Panc1 (cell line): ENCODE results near the gene AATK. TPM values are rescaled to one million over a fixed set of nuclear protein-coding genes. Genes with fewer than 3 reads are reported as not detected.

ENCODE experiments used
- ATAC-seq: fragments of 200-7000 bp; cut with Tn5 transposase; 2 replicates; pipeline ENCODE4 v1.9.1; 2020; ENCODE audit warnings: mild to moderate bottlenecking, moderate library complexity
- BruUV-seq: library from RNA; stranded (reverse); fragments of 400-500 nt; replicated peaks from 2 replicates; lab custom pipeline; 2021; lab: Mats Ljungman, UMichigan
- CTCF ChIA-PET: fragments of 300-600 bp; sonication (Branson Sonifier 250); formaldehyde crosslinking; loops from one replicate; lab custom pipeline; 2022; ENCODE audit warnings: antibody characterized with exemption; lab: Charles Lee
- POLR2A ChIA-PET: fragments of 300-600 bp; sonication (Branson Sonifier 250); formaldehyde crosslinking; loops from one replicate; lab custom pipeline; 2022; ENCODE audit warnings: antibody characterized with exemption; lab: Charles Lee
- DNase-seq: peaks from one replicate; pipeline ENCODE4 v3.0.0-alpha.2; 2010; ENCODE audit warnings: low read depth, low spot score
- H3K27ac ChIP-seq: 2 replicates; pipeline ENCODE4 v1.5.1; 2011; ENCODE audit warnings: mild to moderate bottlenecking, low read length, inconsistent platforms
- H3K27me3 ChIP-seq: fragments of 200-500 bp; sonication (Bioruptor generic); 2 replicates; pipeline ENCODE4 v1.6.0; 2014; ENCODE audit warnings: low read length, inconsistent platforms; ENCODE audit not compliant: control insufficient read depth, insufficient read depth
- H3K36me3 ChIP-seq: fragments of 200-500 bp; sonication (Bioruptor generic); 2 replicates; pipeline ENCODE4 v1.5.1; 2014; ENCODE audit warnings: inconsistent platforms, mild to moderate bottlenecking, low read length, moderate library complexity; ENCODE audit not compliant: control insufficient read depth, insufficient read depth
- H3K4me1 ChIP-seq: 2 replicates; pipeline ENCODE4 v1.5.1; 2011; ENCODE audit warnings: inconsistent platforms, mild to moderate bottlenecking, low read length, moderate library complexity; ENCODE audit not compliant: control insufficient read depth, insufficient read depth
- H3K4me3 ChIP-seq, 2 experiments: 2 replicates each; pipeline ENCODE4 v1.5.1; 2011 to 2012; ENCODE audit warnings: low read depth in 2 of 2, low read length in 2 of 2, mild to moderate bottlenecking in 2 of 2, inconsistent platforms in 1 of 2, moderate library complexity in 1 of 2
- H3K9me3 ChIP-seq: fragments of 200-500 bp; sonication (Bioruptor generic); 2 replicates; pipeline ENCODE4 v1.5.1; 2014; ENCODE audit warnings: low read depth, mild to moderate bottlenecking, inconsistent platforms, low read length, moderate library complexity; ENCODE audit not compliant: control insufficient read depth, insufficient read depth
- CTCF ChIP-seq: fragments of 450-650 bp; IDR thresholded peaks from 2 replicates; pipeline ENCODE4 v1.5.1; 2017; ENCODE audit warnings: mild to moderate bottlenecking
- POLR2AphosphoS5 ChIP-seq: IDR thresholded peaks from 2 replicates; pipeline ENCODE4 v1.6.1; 2012; ENCODE audit warnings: mild to moderate bottlenecking, low read depth, low read length, moderate library complexity
- SIN3A ChIP-seq: IDR thresholded peaks from 2 replicates; pipeline ENCODE4 v1.6.1; 2012; ENCODE audit warnings: low read depth, mild to moderate bottlenecking, low read length, moderate library complexity, borderline replicate concordance; ENCODE audit not compliant: insufficient read depth
- TCF7L2 ChIP-seq: IDR thresholded peaks from 2 replicates; pipeline ENCODE4 v1.6.1; 2011; ENCODE audit warnings: mild to moderate bottlenecking, low read depth, low read length, inconsistent platforms
- in situ Hi-C: cut with HindIII; loops from 2 replicates; pipeline ENCODE4 v1.10.0; 2016; ENCODE audit warnings: low sequenced_read_pairs, low pct_unique_long_range_greater_than_20kb
- intact Hi-C: fragments of 100-400 bp; cut with micrococcal nuclease; formaldehyde crosslinking; loops from one replicate; pipeline ENCODE4 v1.10.0; 2022; ENCODE audit not compliant: unreplicated experiment
- total RNA-seq: library from RNA; stranded (reverse); gene quantifications from one replicate; pipeline ENCODE4 v1.2.1, GENCODE V29; 2021; ENCODE audit not compliant: unreplicated experiment
- TF ChIP-seq, protein P1 (sequence below), 2 experiments: IDR thresholded peaks; 2 replicates each; pipeline ENCODE4 v1.6.1; 2011 to 2012; ENCODE audit warnings: low read depth in 2 of 2, control low read depth in 1 of 2, low read length in 1 of 2, mild to moderate bottlenecking in 1 of 2, moderate library complexity in 1 of 2; ENCODE audit not compliant: insufficient read depth in 1 of 2

The AATK gene
- total RNA-seq, 1 experiment from 2014 or later = 3.7 TPM

- H3K27ac ChIP-seq = no peak overlapping the region
- TF ChIP-seq TCF7L2 = no peak
- no peak for TF ChIP-seq POLR2AphosphoS5
- TF ChIP-seq, protein P1, sequence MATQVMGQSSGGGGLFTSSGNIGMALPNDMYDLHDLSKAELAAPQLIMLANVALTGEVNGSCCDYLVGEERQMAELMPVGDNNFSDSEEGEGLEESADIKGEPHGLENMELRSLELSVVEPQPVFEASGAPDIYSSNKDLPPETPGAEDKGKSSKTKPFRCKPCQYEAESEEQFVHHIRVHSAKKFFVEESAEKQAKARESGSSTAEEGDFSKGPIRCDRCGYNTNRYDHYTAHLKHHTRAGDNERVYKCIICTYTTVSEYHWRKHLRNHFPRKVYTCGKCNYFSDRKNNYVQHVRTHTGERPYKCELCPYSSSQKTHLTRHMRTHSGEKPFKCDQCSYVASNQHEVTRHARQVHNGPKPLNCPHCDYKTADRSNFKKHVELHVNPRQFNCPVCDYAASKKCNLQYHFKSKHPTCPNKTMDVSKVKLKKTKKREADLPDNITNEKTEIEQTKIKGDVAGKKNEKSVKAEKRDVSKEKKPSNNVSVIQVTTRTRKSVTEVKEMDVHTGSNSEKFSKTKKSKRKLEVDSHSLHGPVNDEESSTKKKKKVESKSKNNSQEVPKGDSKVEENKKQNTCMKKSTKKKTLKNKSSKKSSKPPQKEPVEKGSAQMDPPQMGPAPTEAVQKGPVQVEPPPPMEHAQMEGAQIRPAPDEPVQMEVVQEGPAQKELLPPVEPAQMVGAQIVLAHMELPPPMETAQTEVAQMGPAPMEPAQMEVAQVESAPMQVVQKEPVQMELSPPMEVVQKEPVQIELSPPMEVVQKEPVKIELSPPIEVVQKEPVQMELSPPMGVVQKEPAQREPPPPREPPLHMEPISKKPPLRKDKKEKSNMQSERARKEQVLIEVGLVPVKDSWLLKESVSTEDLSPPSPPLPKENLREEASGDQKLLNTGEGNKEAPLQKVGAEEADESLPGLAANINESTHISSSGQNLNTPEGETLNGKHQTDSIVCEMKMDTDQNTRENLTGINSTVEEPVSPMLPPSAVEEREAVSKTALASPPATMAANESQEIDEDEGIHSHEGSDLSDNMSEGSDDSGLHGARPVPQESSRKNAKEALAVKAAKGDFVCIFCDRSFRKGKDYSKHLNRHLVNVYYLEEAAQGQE (IDR thresholded peaks at IDR 0.05; ENCODE audit: insufficient read depth in 1 of 2, low read depth in 2 of 2, low read length in 1 of 2) = no peak
- no peak for TF ChIP-seq CTCF
- no peak for TF ChIP-seq SIN3A
- no peaks in the 10 kb centered on the region for H3K27me3 ChIP-seq
- H3K4me3 ChIP-seq = no peak overlapping the region
- intact Hi-C loops = no loop called here
- ATAC-seq (no peak), DNase-seq (no peak)
- H3K36me3 ChIP-seq = no peaks in the 10 kb centered on the region
- BruUV-seq = no TSS peak
- ChIA-PET CTCF (no interaction called here), POLR2A (no interaction called here)
- H3K9me3 ChIP-seq = no peaks in the 10 kb centered on the region
- in situ Hi-C loops = no loop called here
- no peaks in the 10 kb centered on the region for H3K4me1 ChIP-seq
These were observed 96.8 kb downstream of the AATK start for GRCh38 chr17:81069135-81069645.

GRCh38 chr17:81068411-81069134, 97.4 kb downstream of the AATK start:
- DNase-seq (no peak), ATAC-seq (no peak)
- Histone ChIP-seq H3K9me3 (no peaks in the 10 kb centered on the region), H3K4me1 (no peaks in the 10 kb centered on the region), H3K27ac (no peak overlapping the region), H3K36me3 (no peaks in the 10 kb centered on the region), H3K4me3 (no peak overlapping the region), H3K27me3 (no peaks in the 10 kb centered on the region)
- intact Hi-C loops (no loop called here), in situ Hi-C loops (no loop called here)
- POLR2A ChIA-PET = no interaction called here
- no TSS peak for BruUV-seq
- TF ChIP-seq, protein P1 (IDR thresholded peaks at IDR 0.05; ENCODE audit: insufficient read depth in 1 of 2, low read depth in 2 of 2, low read length in 1 of 2) = no peak
- no peak for TF ChIP-seq TCF7L2
- no peak for TF ChIP-seq CTCF
- TF ChIP-seq SIN3A = no peak
- no peak for TF ChIP-seq POLR2AphosphoS5
- CTCF ChIA-PET = no interaction called here
